HG02840 (cell line): ENCODE results near the gene NCOA1.
"Not testable (repeated sequence)": the region's sequence is repeated elsewhere in the genome, so short reads cannot be mapped to it uniquely, and the experiment has no call there.

ENCODE experiments used
- ATAC-seq: cut with Tn5 transposase; IDR thresholded peaks from one replicate; pipeline ENCODE4 v1.9.1; 2021; ENCODE audit warnings: mild to moderate bottlenecking, moderate library complexity, moderate number of reproducible peaks; ENCODE audit not compliant: unreplicated experiment, low FRiP score

Gene NCOA1

DNA sequence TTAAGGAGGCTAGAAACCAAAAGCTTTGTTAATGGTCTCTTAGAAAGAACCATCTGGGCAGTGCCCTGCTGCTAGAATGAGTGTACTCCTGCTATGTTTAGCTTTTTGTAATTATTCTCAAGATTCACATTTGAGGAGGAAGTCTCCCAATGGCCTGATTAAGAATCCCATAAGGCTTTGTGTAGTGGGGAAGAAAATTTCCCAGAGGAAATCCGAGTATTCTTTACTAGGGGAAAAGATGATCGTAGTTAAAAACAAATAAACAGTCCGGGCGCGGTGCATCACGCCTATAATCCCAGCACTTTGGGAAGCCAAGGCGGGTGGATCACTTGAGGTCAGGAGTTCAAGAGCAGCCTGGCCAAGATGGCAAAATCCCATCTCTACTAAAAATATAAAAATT, 184.3 kb downstream of the NCOA1 start:
- no peak for ATAC-seq

DNA sequence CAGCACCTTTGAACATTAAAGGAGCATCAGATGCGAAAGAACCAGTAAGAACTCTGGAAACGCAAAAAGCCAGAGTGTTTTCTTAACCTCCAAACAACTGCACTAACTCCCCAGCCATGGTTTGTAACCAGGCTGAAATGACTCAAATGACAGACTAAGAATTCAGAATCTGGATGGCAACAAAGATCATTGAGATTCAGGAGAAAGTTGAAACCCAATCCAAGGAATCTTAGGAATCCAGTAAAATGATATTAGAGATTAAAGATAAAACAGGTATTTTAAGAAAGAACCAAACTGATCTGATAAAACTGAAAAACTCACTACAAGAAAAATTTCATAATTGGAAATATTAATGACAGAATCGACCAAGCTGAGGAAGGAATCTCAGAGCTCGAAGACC, 185.4 kb downstream of the NCOA1 start:
- ATAC-seq, result no peak

DNA sequence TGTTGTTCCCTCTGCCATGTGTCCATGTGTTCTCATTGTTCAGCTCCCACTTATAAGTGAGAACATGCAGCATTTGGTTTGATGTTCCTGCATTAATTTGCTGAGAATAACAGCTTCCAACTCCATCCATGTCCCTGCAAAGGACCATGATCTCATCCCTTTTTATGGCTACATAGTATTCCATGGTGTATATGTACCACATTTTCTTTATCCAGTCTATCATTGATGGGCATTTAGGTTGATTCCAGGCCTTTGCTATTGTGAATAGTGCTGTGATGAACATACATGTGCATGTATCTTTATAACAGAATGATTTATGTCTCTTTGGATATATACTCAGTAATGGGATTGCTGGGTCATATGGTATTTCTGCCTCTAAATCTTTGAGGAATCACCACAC, 187.0 kb downstream of the NCOA1 start:
- ATAC-seq, result not testable (repeated sequence)

DNA sequence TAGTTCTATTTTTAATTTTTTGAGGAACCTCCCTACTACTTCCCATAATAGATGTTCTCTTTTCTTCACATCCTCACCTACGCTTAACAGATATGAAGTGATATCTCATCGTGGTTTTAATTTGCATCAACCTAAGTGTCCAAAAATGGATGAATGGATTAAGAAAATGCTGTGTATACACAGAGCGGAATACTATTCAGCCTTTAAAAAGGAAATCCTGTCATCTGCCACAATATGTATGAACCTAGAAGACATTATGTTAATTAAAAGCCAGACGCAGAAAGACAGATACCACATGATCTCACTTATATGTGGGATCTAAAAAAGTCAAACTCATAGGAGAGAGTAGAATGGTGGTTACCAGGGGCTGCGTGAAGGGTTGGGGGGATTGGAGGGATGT, 189.1 kb downstream of the NCOA1 start:
- no peak for ATAC-seq

DNA sequence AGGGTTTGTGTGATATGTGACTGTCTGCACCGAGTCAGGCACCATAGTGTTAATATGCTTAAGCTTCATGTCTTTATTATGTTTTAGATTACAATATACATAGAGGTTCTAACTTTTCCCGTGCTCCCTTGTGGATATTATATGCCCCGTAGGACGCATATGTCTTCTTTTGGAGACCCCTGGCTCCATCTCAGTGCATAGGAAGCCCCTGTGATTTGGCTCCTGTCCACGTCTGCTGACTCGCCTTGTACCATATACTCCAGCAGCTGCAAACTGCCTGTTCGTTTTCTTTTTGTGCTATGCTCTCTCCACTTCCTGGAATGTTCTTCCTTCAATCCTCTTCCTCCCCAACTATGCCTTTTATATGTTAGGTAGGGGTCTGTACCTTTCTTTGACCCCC, 191.2 kb downstream of the NCOA1 start:
- no peak for ATAC-seq

DNA sequence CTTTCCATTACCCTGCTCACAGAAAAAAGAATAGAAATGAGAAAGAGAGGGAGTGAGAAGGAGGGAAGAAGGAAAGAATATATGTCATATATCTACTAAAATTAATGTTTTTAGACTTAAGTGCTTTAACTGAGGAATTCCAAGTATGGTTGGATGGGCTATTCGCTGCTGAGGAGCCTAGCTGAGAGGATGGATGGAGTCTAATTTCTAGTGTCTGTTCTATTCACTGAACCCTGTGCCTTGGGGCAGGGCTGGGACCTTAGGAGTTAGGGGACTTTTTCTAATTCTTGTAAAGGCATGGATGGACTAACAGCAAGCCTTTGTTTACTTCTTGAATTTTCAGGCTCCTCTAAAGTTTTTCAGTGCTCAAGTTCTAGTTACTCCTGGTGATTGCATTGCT, 192.4 kb downstream of the NCOA1 start:
- ATAC-seq, result no peak

DNA sequence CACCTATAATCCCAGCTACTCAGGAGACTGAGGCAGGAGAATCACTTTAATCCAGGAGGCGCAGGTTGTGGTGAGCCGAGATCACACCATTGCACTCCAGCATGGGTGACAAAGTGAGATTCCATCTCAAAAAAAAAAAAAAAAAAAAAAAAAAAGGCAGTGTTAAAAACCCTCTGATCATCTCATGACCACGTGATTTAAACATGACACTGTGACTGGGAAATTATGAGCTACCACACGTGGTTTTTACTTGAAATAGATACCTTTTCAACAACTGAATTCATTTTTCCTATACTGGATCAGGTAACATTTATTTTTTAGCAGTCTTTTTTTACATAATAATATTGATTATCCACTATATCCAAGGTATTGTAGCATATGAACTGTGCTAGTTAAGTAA, 199.5 kb downstream of the NCOA1 start:
- ATAC-seq, result no peak

DNA sequence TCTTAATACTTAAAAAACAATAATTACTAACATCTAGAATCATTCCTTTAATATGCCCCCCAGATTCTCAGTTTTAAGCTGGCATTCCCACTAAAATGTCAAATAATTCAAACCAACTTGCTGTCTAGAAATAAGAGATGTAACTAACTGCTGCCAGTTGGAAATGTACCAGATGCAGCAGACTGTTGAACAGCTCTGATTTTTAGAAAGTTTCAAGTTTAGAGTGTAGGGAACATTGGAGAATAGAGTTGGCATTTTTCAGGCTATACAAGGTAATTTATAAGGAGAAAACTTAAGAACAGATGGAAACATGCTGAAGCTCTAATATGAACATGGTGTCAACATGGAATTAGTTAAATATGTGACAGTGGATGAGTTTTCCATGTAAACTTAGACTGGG, 200.8 kb downstream of the NCOA1 start:
- no peak for ATAC-seq

DNA sequence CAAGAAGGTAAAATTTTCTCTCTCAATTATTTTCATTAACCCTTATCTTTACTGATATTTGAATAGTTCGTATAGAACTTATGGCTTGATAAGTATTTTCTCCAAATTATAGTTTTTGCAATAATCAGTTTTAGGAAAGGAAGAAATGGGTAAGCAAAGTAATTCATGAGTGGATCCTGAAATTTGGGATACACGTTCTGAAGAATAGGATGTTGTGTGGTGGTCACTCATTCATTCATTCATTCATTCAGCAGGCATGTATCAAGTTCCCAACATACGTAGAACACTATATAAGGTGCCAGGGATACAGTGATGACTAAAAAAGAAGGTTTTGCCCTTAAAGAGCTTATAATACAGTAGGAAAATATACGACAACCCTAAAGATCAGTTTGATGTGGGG, 206.7 kb downstream of the NCOA1 start:
- no peak for ATAC-seq

DNA sequence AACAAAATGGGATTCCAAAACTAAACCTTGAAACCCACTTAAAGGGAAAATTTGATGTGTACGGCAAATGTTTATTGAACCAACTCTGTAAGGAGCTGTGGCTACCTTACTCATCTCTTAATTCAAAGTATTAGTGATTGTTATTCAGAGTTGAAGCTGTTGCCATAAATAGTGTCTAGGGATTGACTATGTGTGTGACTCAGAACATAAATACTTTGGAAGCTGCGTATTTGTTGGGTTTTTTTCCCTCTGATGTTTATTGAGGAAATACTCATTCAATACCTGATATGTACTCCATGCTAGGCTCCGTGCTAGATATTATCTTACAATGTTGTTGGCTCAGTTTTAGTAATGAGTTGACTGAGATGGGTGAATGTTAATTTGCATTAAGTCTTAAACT, 211.7 kb downstream of the NCOA1 start:
- ATAC-seq, result no peak

DNA sequence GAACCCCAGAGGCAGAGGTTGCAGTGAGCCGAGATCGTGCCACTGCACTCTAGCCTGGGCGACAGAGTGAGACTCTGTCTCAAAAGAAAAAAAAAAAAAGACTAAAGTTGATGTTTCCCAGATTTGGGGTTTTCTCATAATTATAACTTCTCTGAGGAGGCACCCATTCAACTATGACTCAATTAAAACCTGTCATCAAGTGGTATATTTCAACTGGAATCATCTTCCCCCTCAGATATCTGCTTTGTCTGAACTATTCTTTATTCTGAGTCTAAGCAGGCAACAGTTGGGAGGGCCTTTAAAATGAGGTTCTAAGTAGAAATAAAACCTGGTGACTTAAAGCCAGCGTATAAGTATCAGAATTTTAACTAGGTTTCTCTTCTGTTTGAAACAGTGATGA, 213.6 kb downstream of the NCOA1 start:
- ATAC-seq, result no peak

DNA sequence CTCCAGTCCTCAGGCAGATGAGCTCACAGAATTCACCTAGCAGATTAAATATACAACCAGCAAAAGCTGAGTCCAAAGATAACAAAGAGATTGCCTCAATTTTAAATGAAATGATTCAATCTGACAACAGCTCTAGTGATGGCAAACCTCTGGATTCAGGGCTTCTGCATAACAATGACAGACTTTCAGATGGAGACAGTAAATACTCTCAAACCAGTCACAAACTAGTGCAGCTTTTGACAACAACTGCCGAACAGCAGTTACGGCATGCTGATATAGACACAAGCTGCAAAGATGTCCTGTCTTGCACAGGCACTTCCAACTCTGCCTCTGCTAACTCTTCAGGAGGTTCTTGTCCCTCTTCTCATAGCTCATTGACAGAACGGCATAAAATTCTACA, 216.1 kb downstream of the NCOA1 start:
- ATAC-seq, result no peak

DNA sequence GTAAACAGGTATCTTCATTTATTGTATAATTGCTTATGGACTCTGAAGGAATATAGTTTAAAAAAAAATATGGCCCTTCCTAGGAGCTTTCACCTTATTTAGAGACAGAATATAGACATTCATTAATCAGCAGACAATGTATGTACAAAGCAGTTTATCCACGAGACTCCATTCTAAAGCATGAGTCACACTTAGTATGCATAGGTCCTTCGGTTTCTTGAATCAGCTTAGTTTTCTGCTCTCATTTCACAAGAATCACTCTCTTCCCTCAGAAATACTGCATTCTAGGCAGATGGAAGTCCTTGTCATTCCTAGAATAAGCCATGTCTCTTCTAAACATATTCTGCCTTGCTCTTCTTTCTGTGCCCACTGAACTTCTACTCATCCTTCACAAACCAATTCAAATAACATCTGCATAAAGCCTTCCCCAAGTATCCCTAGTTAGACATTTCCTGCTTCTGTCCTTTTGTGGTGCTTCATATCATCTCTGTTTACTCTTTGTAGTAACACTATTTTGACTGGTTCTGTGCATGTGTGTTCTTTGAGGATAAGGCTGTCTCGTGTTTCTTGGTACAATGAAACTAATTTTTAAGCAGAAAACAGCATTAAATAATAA, 217.6 kb downstream of the NCOA1 start:
- no peak for ATAC-seq

DNA sequence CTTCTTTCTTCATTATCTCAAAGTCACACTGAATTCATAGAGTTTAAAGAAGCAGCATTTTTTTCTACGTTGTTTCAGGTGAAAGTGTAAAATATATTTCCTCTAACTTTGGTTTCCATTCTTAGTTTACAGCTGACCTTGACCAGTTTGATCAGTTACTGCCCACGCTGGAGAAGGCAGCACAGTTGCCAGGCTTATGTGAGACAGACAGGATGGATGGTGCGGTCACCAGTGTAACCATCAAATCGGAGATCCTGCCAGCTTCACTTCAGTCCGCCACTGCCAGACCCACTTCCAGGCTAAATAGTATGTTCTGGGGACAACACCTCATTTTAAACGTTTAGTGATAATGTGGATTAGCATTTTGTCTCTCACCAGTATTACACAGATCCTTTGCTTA, 219.8 kb downstream of the NCOA1 start:
- ATAC-seq, result no peak

DNA sequence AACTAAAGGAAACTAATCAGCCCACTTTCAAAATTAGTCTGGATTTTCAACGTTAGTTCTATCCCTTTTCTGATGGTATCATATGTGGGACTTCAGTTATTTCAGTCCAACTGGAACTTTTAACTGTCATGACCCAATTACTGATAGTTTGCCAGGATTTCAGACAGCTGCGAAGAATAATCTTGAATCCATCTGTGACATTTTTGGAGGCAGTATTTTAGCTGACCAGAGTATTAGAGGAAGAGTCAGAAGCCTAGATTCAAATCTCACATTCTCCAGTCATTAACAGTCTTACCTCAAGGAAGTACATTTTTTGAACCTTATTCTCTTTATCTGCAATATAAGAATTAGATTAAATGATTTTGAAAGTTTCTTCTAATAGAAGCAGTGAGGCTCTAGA, 220.8 kb downstream of the NCOA1 start:
- no peak for ATAC-seq

DNA sequence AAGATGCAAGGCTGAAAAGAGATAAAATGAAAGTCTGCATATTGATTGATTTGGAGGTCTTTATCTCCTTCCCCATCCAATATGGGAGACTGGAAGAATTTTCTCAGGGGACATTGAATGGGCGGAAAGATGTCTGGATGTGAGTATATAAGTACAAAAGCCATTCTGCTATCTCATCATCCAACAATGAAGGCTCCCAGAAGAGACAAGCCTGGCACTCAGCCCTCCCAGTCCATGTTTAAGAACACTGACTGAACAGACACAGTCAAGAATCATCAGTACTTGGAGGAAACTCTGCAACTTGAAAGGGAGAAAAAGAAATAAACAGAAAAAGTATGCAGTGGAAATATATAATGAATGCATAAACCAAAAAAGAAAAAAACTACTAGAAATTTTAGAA, 221.2 kb downstream of the NCOA1 start:
- no peak for ATAC-seq

DNA sequence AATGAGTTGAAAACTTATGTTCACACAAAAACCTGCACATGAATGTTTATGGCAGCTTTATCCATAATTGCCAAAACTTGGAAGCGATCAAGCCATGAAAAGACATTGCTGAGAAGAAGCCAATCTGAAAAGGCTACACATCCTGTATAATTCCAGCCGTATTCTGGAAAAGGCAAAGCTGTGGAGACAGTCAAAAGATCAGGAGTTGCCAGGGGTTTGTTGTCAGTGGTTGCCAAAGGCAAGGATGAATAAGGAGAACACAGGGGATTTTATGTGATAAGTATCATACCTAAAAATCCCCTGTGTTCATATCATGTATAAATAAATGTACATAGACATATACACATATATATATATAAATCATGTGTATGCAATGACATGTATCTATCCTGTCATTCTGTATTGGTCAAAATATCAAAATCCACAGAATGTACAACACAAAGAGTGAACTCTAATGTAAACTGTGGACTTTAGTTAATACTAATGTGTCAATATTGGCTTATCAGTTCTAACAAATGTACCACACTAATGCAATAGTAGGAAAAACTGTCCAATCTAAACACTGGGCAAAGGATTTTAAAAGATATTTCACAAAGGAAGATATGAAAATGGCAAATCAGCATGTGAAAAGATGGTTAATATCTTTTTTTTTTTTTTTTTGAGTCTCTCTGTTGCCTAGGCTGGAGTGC, 226.4 kb downstream of the NCOA1 start:
- no peak for ATAC-seq

DNA sequence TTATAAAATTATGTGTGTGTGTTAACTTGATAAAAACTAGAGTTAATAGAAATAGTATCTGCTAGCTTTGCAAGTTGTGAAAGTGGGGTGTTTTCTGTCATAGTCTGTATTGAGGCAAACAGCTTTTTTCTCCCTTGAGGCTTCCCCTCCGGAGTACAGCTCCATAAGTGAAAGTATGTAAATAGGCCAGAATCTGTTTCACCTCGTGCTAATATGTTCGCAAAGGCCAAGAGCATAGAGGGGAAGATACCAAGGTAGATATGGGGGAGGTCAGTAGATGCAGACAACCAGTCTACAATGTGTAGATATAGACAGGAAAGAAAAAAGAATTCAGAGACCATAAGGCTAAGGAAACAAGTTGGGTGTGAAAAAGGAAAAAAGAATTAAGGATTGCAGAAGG, 229.3 kb downstream of the NCOA1 start:
- no peak for ATAC-seq

DNA sequence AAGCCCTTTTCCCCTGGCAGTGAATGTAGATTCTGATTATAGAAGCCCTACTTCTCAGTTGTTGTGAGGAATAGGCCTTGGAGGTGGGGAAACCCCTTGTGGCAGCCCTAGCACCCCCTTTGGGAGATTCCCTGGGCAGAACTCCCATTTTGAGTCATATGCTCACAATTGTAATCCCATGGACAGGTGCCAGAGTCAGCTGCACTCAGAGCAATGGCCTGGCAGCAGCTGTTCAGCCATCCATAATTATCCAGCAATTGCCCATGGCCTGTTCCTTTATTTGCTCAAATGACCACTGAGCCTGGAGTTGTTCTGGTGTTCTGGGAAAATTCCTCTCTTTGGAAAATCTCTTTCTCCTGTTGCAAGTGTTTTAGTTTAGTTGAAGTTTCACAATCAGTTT, 230.4 kb downstream of the NCOA1 start:
- no peak for ATAC-seq

DNA sequence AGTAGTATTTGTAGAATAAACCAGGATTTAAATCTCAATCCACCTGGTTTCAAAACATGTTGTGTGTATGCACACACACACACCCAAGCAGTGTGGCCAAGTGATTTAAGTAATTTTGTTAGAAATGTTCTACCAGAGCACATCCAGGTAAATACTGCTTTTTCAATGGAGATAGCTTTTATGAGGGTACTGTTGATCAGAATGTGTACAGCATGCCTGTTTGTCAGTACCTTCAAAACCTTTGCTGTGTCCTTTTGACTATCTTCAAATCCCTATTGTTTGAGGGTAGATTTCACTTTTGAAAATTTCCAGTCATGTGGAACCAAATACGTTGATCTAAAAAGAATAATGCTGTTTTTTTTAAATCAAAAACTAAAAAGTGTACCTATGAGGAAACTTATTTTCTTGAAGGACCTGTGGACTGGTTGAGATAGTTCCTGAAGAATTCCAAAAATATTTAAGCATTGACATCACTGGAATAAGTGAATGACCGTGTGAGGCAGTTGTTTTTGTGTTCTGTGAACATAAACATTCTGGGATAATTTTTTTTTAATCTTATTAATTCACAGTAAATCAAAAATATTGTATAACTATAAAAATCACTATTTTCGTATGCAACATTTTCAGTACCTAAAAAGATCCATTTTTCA, 231.2 kb downstream of the NCOA1 start:
- no peak for ATAC-seq

DNA sequence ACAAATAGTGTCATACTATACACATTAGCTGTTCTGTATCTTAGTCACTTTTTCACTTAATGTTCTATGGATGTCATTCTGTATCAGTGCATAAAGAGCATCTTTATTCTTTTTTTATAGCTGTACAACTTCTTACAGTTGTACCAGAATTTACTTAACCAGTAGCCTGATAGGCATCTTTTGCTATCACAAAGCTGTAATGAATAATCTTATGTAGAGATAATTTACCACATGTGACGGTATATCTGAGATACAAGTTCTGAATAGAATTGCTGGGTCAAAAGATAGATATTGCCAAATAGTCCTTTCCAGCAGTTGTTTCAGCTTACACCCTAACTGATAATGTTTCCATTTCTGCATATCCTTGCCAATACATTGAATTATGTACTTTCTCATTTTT, 232.1 kb downstream of the NCOA1 start:
- ATAC-seq, result no peak

DNA sequence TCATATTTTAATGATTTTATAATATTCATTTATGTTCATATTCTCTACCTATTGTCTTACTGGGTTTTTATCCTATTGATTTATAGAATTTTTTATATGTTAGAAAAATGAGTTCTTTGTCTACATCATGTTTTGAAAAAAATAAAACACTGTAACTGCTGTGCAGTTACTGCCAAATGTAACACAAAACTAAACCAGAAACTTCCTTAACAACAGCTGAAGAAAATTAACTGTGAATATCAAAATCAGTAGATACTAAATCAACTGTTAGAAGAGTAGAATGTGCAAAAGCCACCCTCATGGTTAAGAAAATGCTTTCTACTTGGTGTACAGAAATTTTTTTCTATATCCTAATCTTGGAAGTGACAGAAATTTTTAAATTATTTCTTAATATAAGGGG, 232.6 kb downstream of the NCOA1 start:
- no peak for ATAC-seq
